Caco-2 (cell line): ENCODE results near the gene CDH13. TPM values are rescaled to one million over a fixed set of nuclear protein-coding genes. Genes with fewer than 3 reads are reported as not detected.

Experiments used
- BruUV-seq: library from RNA; stranded (reverse); fragments of 400-500 nt; replicated peaks from 2 replicates; lab custom pipeline; 2021; lab: Mats Ljungman, UMichigan
- CTCF ChIA-PET: fragments of 300-600 bp; sonication (Branson Sonifier 250); formaldehyde crosslinking; loops from one replicate; lab custom pipeline; 2022; ENCODE audit warnings: antibody characterized with exemption; lab: Charles Lee
- POLR2A ChIA-PET: fragments of 300-600 bp; sonication (Branson Sonifier 250); formaldehyde crosslinking; loops from one replicate; lab custom pipeline; 2022; ENCODE audit warnings: antibody characterized with exemption; lab: Charles Lee
- DNase-seq, 2 experiments: peaks; one replicate each; pipeline versions ENCODE4 v3.0.0 to v3.0.0-alpha.2; 2020 to 2022
- H3K27me3 ChIP-seq: replicated peaks from 2 replicates; pipeline ENCODE4 v1.6.0; 2011; ENCODE audit warnings: low read length; ENCODE audit not compliant: control insufficient read depth, insufficient read depth
- H3K36me3 ChIP-seq: 2 replicates; pipeline ENCODE4 v1.5.1; 2011; ENCODE audit warnings: low read length; ENCODE audit not compliant: control insufficient read depth, insufficient read depth
- H3K4me1 ChIP-seq: fragments of 250-450 bp; sonication (Bioruptor Pico); 2 replicates; pipeline ENCODE4 v1.5.1; 2020; ENCODE audit warnings: mild to moderate bottlenecking
- H3K4me3 ChIP-seq: 2 replicates; pipeline ENCODE4 v1.5.1; 2011; ENCODE audit warnings: low read depth, mild to moderate bottlenecking, control low read depth, low read length
- H3K9me3 ChIP-seq: fragments of 250-450 bp; sonication (Bioruptor Pico); 2 replicates; pipeline ENCODE4 v1.5.1; 2020; ENCODE audit warnings: mild to moderate bottlenecking, moderate library complexity
- H3K27ac Mint-ChIP-seq: one replicate; pipeline ENCODE4 v1.8.0; 2022; ENCODE audit warnings: mixed read lengths; ENCODE audit not compliant: unreplicated experiment
- H3K27me3 Mint-ChIP-seq: one replicate; pipeline ENCODE4 v1.8.0; 2022; ENCODE audit warnings: mixed read lengths; ENCODE audit not compliant: insufficient read depth, unreplicated experiment
- H3K36me3 Mint-ChIP-seq: one replicate; pipeline ENCODE4 v1.8.0; 2022; ENCODE audit warnings: mild to moderate bottlenecking, mixed read lengths; ENCODE audit not compliant: insufficient read depth, unreplicated experiment
- H3K4me1 Mint-ChIP-seq: one replicate; pipeline ENCODE4 v1.8.0; 2022; ENCODE audit warnings: low read depth, mixed read lengths; ENCODE audit not compliant: unreplicated experiment
- H3K4me3 Mint-ChIP-seq: one replicate; pipeline ENCODE4 v1.8.0; 2022; ENCODE audit warnings: mild to moderate bottlenecking, moderate library complexity, mixed read lengths; ENCODE audit not compliant: unreplicated experiment
- H3K9me3 Mint-ChIP-seq: one replicate; pipeline ENCODE4 v1.8.0; 2022; ENCODE audit warnings: mixed read lengths; ENCODE audit not compliant: unreplicated experiment
- CTCF ChIP-seq, 2 experiments: fragments of 200-600 bp in 1 of 2; IDR thresholded peaks; 1 replicate in 1 of 2; 2 replicates in 1 of 2; pipeline versions ENCODE4 v1.5.1 to v1.8.0; 2011 to 2022; ENCODE audit warnings: antibody characterized with exemption in 1 of 2, control low read depth in 1 of 2, inconsistent platforms in 1 of 2, low read depth in 1 of 2, low read length in 1 of 2, mild to moderate bottlenecking in 1 of 2, moderate library complexity in 1 of 2; ENCODE audit not compliant: insufficient read depth in 1 of 2, severe bottlenecking in 1 of 2, unreplicated experiment in 1 of 2
- intact Hi-C: fragments of 100-400 bp; cut with micrococcal nuclease; formaldehyde crosslinking; loops from one replicate; pipeline ENCODE4 v1.10.0; 2022; ENCODE audit not compliant: unreplicated experiment
- total RNA-seq: library from RNA; stranded (reverse); gene quantifications from 2 replicates; pipeline ENCODE4 v1.2.3, GENCODE V29; 2022

Gene CDH13
- total RNA-seq, 1 experiment from 2014 or later, result 2.2 TPM

- peaks cover 30% of the 10 kb centered on the region for H3K27me3 Mint-ChIP-seq
- H3K4me1 ChIP-seq, result no peaks in the 10 kb centered on the region
- H3K4me3 ChIP-seq, result no peak overlapping the region
- no peaks in the 10 kb centered on the region for H3K27me3 ChIP-seq
- no peaks in the 10 kb centered on the region for H3K36me3 ChIP-seq
- no peaks in the 10 kb centered on the region for H3K9me3 ChIP-seq
- no peak overlapping the region for H3K27ac Mint-ChIP-seq
- BruUV-seq, result no TSS peak
- CTCF ChIA-PET, result no interaction called here
- H3K36me3 Mint-ChIP-seq, result no peaks in the 10 kb centered on the region
- no peak for TF ChIP-seq CTCF (IDR thresholded peaks at IDR 0.05; ENCODE audit: insufficient read depth in 1 of 2, low read depth in 1 of 2, low read length in 1 of 2, severe bottlenecking in 1 of 2, unreplicated experiment in 1 of 2)
- no peaks in the 10 kb centered on the region for H3K4me1 Mint-ChIP-seq
- no peak overlapping the region for H3K4me3 Mint-ChIP-seq
- no peak for DNase-seq
- POLR2A ChIA-PET, result no interaction called here
- intact Hi-C loops, result no loop called here
- H3K9me3 Mint-ChIP-seq, result no peaks in the 10 kb centered on the region
Observed at GRCh38 chr16:83285921-83286320, 659.2 kb downstream of the CDH13 start.

DNA sequence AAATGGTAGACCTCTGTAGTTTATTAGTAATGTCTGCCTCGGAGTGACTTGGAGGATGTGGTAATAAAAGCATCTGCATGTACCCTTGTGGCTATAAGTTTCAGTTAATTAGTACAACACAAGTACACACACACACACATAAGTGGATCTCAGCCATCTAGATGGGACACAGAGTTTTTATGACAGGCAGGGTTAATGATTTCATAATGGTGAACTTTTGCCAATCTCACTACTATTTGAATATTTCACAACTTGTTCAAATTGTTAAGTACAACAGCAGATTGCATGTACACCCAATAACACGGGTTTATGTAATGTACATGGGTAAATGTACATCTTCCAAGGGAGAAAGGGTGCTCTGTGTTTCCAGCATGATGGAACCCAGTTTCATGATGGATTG is 669.7 kb downstream of the CDH13 start:
- ChIA-PET CTCF (no interaction called here), POLR2A (no interaction called here)
- 0 out of 2 replicates have a peak, but pooled peaks cover 2% of the 10 kb centered on the region for H3K27me3 ChIP-seq
- no peaks in the 10 kb centered on the region for H3K9me3 ChIP-seq
- no peak overlapping the region for H3K4me3 ChIP-seq
- no peak for TF ChIP-seq CTCF (IDR thresholded peaks at IDR 0.05; ENCODE audit: insufficient read depth in 1 of 2, low read depth in 1 of 2, low read length in 1 of 2, severe bottlenecking in 1 of 2, unreplicated experiment in 1 of 2)
- H3K4me1 ChIP-seq, result peaks cover 4% of the 10 kb centered on the region; the same call in 1 of the 2 replicates
- H3K27me3 Mint-ChIP-seq, result peaks cover 2% of the 10 kb centered on the region
- no peak overlapping the region for H3K27ac Mint-ChIP-seq
- intact Hi-C loops, result no loop called here
- no peaks in the 10 kb centered on the region for H3K36me3 ChIP-seq
- H3K9me3 Mint-ChIP-seq, result no peaks in the 10 kb centered on the region
- H3K36me3 Mint-ChIP-seq, result no peaks in the 10 kb centered on the region
- no peaks in the 10 kb centered on the region for H3K4me1 Mint-ChIP-seq
- no peak overlapping the region for H3K4me3 Mint-ChIP-seq
- no peak for DNase-seq
- BruUV-seq, result no TSS peak

GRCh38 chr16:83298541-83298940 is 671.8 kb downstream of the CDH13 start:
- no peaks in the 10 kb centered on the region for H3K9me3 Mint-ChIP-seq
- Histone ChIP-seq H3K9me3 (no peaks in the 10 kb centered on the region), H3K4me1 (peaks cover 4% of the 10 kb centered on the region; the same call in 1 of the 2 replicates), H3K4me3 (no peak overlapping the region), H3K27me3 (peaks cover 2% of the 10 kb centered on the region; the same call in 1 of the 2 replicates), H3K36me3 (no peaks in the 10 kb centered on the region)
- TF ChIP-seq CTCF (IDR thresholded peaks at IDR 0.05; ENCODE audit: insufficient read depth in 1 of 2, low read depth in 1 of 2, low read length in 1 of 2, severe bottlenecking in 1 of 2, unreplicated experiment in 1 of 2), result no peak
- CTCF ChIA-PET, result no interaction called here
- POLR2A ChIA-PET, result no interaction called here
- no peak for DNase-seq
- no peak overlapping the region for H3K27ac Mint-ChIP-seq
- no peak overlapping the region for H3K4me3 Mint-ChIP-seq
- H3K4me1 Mint-ChIP-seq, result no peaks in the 10 kb centered on the region
- intact Hi-C loops, result no loop called here
- H3K36me3 Mint-ChIP-seq, result no peaks in the 10 kb centered on the region
- H3K27me3 Mint-ChIP-seq, result peaks cover 9% of the 10 kb centered on the region
- BruUV-seq, result no TSS peak
